ENCODE results near the gene FZR1. TPM values are rescaled to one million over a fixed set of nuclear protein-coding genes. Genes with fewer than 3 reads are reported as not detected.

The FZR1 gene
- total and polyA plus RNA-seq, 9 of the 15 experiments (the other 6 are each of a cell fraction or from before 2014, with no cell fraction given), result 0.18 to 48.0 (median 22.2) TPM

GRCh38 chr19:3544058-3544376, 37.9 kb downstream of the FZR1 start:
- no TSS peak for BruUV-seq (replicated peaks)

More at GRCh38 chr19:3544058-3544376, 37.9 kb downstream of the FZR1 start:
- ChIA-PET POLR2A (no interaction called here), CTCF (ENCODE audit: low intra/inter-chr PET ratio) (interaction anchor here (0.6 to 2.1 kb wide), 3 partner anchors 30 to 75 kb away, joined by 4 to 19 read pairs (median 5); no protein-coding TSS in a partner anchor)
- H3K4me2 ChIP-seq (ENCODE audit: insufficient read depth, low read length), result no peak overlapping the region
- H3K9me1 ChIP-seq (ENCODE audit: control insufficient read depth, insufficient read depth, low read length), result no peaks in the 10 kb centered on the region
- no peaks in the 10 kb centered on the region for H3K9me3 ChIP-seq (replicated peaks; ENCODE audit: control insufficient read depth, insufficient read depth, low read depth, low read length)
- peak overlapping the region in 1 of 2 experiments; percentile 45; a peak in 1 of 4 replicates for H3K9ac ChIP-seq (ENCODE audit: insufficient read depth in 1 of 2, low read depth in 2 of 2, low read length in 2 of 2)
- peaks cover under 1 to 55% of the 10 kb centered on the region in 2 experiments; a peak in 3 of 5 replicates for H3K4me1 ChIP-seq (replicated peaks in 1 of 2; ENCODE audit: control insufficient read depth in 2 of 2, insufficient read depth in 2 of 2, low read length in 2 of 2)
- H2AFZ ChIP-seq (ENCODE audit: low read depth, low read length), result no peak overlapping the region
- TF ChIP-seq IRF9 (tag; IDR thresholded peaks at IDR 0.05), result no peak
- 0 out of 2 replicates have a peak, but pooled peaks have one; percentile 35 for TF ChIP-seq RBFOX2 (IDR thresholded peaks at IDR 0.05; ENCODE audit: low read depth, low read length)
- TF ChIP-seq FIP1L1 (IDR thresholded peaks at IDR 0.05; ENCODE audit: low read depth, low read length, poor library complexity, severe bottlenecking), result no peak
- no peak for TF ChIP-seq ZFPM2 (CRISPR knock-in tag; IDR thresholded peaks at IDR 0.05)
- no peak for TF ChIP-seq ELF4 (CRISPR knock-in tag; IDR thresholded peaks at IDR 0.05)
- TF ChIP-seq FOXJ2 (tag; IDR thresholded peaks at IDR 0.05), result no peak
- TF ChIP-seq ZFP1 (CRISPR knock-in tag; IDR thresholded peaks at IDR 0.05), result no peak
- peak; percentile 39 for TF ChIP-seq POLR2G (IDR thresholded peaks at IDR 0.05; ENCODE audit: low read depth, low read length)
- TF ChIP-seq POLR2A (conservative IDR thresholded peaks at IDR 0.05), result 0 out of 2 replicates have a peak, but pooled peaks have one; percentile 8
- no peak for TF ChIP-seq ZNF282 (CRISPR knock-in tag; IDR thresholded peaks at IDR 0.05)
- no peak for TF ChIP-seq ZNF668 (CRISPR knock-in tag; IDR thresholded peaks at IDR 0.05)
- no peak overlapping the region for H3K4me3 ChIP-seq
- in situ Hi-C loops (cut with MboI) (no loop called here), intact Hi-C loops (cut with micrococcal nuclease) (loop anchor here (10.0 kb wide), 1 partner anchor 61 kb away; the partner anchor contains the start of gene TBXA2R)
- H3K36me3 ChIP-seq (ENCODE audit: control insufficient read depth, insufficient read depth, low read length), result peaks cover 59% of the 10 kb centered on the region; the same call in 2 of the 3 replicates
- ATAC-seq (no peak), FAIRE-seq (no peak), DNase-seq (ENCODE audit: extremely low read depth in 1 of 4, low spot score in 3 of 4) (no peak)
- no peaks in the 10 kb centered on the region for H3K79me2 ChIP-seq (ENCODE audit: control insufficient read depth, insufficient read depth, low read length)
- WGBS (ENCODE audit: insufficient coverage, low coverage, missing lambda C conversion rate), result 92% methylated on average over 7 of the region's 9 CpGs
- H3K27me3 ChIP-seq (ENCODE audit: control insufficient read depth in 2 of 2, insufficient read depth in 2 of 2, low read length in 2 of 2), result no peaks in the 10 kb centered on the region
- no peak overlapping the region for H3K27ac ChIP-seq (ENCODE audit: extremely low read depth, low read depth, low read length)
- H4K20me1 ChIP-seq (replicated peaks; ENCODE audit: control insufficient read depth, insufficient read depth, low read length), result peaks cover 5% of the 10 kb centered on the region; the same call in 1 of the 2 replicates
